ENCODE data around the gene BBS9.

The BBS9 gene

DNA sequence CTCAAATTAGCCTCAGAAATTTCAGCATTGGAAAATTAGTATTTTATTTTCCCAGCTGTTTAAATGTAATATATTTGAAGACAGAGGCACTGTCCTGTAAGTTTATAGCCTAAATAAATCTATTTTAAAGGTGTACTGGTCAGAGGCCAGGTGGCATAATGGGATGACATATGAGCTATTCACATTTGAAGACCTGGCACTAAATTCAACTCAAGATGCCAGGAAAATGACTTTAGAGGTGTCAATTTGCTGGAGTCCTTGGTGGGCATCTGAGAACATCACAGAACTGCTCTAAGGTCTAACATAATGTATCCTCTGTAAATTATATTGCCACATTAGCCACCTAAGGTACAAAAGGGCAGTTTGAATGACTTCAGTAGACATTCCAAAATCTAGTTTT, 427.1 kb downstream of the BBS9 start:
- DNase-seq (ENCODE audit: low read depth), result no peak
- no peak overlapping the region for H3K4me3 ChIP-seq (ENCODE audit: low read depth, low read length)
- TF ChIP-seq, protein P1, sequence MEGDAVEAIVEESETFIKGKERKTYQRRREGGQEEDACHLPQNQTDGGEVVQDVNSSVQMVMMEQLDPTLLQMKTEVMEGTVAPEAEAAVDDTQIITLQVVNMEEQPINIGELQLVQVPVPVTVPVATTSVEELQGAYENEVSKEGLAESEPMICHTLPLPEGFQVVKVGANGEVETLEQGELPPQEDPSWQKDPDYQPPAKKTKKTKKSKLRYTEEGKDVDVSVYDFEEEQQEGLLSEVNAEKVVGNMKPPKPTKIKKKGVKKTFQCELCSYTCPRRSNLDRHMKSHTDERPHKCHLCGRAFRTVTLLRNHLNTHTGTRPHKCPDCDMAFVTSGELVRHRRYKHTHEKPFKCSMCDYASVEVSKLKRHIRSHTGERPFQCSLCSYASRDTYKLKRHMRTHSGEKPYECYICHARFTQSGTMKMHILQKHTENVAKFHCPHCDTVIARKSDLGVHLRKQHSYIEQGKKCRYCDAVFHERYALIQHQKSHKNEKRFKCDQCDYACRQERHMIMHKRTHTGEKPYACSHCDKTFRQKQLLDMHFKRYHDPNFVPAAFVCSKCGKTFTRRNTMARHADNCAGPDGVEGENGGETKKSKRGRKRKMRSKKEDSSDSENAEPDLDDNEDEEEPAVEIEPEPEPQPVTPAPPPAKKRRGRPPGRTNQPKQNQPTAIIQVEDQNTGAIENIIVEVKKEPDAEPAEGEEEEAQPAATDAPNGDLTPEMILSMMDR (IDR thresholded peaks at IDR 0.05; ENCODE audit: low read depth, low read length, missing control alignments), result no peak

DNA sequence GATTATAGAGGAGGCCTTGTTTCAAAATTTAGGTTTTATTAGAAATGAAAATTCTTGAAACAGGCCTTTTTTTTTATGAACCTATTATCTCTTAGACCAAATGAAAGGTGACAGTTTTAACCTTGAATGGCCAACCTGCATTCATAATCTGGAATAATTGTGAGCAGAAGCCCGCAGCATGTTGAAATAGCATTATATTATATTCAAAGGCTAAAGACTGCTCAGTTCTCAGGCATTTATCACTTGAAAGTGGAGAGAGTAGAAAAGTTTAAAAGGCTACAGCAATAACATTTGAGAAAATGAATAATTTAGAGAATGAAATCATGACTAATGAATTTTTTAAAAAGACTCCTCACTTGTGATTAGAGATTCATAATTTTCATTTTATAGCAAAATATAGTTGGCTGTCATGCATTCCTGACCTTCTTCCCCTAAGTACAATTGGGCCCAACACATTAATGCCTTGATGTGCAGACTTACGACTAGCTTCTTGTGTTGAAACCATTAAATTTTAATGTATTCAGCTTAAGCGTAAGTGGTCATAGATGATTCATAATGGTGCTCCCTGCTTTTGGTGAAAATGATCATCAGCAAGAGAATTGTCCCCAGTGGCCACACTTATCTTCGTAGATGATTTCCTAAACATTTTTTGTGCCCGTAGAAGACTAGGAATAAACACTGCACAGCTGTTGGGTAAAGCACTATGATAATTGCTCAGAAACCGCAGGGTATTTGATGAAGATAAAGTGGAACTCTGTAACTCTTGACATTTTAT, 429.4 kb downstream of the BBS9 start:
- DNase-seq (ENCODE audit: low read depth), result no peak
- H3K4me3 ChIP-seq (ENCODE audit: low read depth, low read length), result no peak overlapping the region
- TF ChIP-seq, protein P1 (IDR thresholded peaks at IDR 0.05; ENCODE audit: low read depth, low read length, missing control alignments), result no peak

DNA sequence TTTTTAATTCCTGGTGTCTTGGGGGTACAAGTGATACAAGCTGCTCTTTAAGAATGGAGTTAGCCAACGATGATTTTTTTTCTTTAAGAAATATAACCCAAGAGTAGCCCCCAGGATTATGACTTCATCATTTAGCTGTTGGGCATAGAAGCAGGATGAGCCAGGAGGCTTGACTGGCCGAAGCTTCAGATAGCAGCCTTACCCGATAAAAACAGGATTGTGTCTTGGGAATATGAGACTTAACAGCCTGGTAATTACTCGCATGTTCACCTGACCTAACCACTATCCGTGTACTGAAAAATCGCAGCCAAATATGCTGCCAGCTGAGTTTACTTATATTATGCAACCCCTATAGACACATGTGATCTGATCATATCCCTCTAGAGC, 430.0 kb downstream of the BBS9 start:
- TF ChIP-seq, protein P1 (IDR thresholded peaks at IDR 0.05; ENCODE audit: low read depth, low read length, missing control alignments), result no peak
- no peak overlapping the region for H3K4me3 ChIP-seq (ENCODE audit: low read depth, low read length)
- no peak for DNase-seq (ENCODE audit: low read depth)

DNA sequence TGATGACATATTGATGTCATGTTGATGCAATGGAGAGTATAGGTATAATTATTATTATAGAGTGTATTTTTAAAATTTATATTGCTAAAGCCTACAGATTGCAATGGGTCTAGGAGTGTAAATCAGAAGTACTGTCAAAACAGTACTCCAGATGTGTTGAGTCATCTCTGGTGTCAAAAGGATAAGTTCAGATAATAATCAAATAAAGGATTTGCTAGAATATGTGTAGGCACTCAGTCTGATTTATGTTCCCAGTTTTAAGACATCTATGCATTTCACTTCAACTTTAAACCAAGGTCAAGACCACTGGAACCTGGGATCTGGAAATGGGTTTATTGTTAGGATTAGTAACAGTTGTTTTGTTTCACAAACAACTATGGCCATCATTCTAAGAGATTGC, 433.6 kb downstream of the BBS9 start:
- no peak for DNase-seq (ENCODE audit: low read depth)
- no peak overlapping the region for H3K4me3 ChIP-seq (ENCODE audit: low read depth, low read length)
- TF ChIP-seq, protein P1 (IDR thresholded peaks at IDR 0.05; ENCODE audit: low read depth, low read length, missing control alignments), result no peak

DNA sequence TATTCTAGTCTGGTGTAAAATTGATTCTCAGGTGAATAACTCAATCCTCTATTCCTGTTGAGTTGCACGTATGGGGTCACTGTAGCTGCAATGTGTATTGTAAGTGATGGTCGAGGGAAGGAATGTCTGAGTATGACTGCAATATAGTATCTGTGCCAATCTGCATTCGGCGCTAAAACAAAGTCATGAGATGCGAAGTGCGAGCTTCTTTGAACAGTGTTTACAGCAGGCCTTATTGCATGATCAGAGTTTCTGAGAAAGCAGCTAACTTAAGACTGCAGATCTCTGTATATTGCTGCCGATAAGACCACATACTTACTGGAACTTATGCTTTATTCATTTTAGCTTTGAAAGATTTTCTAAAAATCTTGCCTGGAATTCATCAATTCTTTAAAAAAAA, 434.3 kb downstream of the BBS9 start:
- no peak for DNase-seq (ENCODE audit: low read depth)
- TF ChIP-seq, protein P1 (IDR thresholded peaks at IDR 0.05; ENCODE audit: low read depth, low read length, missing control alignments), result no peak
- no peak overlapping the region for H3K4me3 ChIP-seq (ENCODE audit: low read depth, low read length)

DNA sequence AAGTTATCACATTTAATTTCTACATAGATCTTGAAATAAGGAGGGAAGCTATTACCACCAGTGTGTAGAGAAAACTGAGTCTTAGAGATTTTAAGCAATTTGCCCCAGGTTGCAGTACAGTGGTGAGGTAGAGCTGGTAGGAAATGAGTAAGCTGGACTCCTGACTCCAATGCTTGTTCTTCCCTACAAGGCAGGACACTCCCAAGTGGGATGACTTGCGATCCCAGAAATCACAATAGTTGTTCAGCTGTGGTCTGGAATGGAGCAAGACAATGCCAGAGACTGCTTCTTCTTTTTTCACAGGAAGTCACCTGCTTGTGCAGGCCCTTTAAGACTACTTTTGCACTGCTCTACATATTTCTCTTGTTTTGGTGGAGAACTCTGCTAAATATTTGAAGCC, 448.8 kb downstream of the BBS9 start:
- no peak overlapping the region for H3K4me3 ChIP-seq (ENCODE audit: low read depth, low read length)
- TF ChIP-seq, protein P1 (IDR thresholded peaks at IDR 0.05; ENCODE audit: low read depth, low read length, missing control alignments), result no peak
- no peak for DNase-seq (ENCODE audit: low read depth)

All from GM12864 (cell line).